ENCODE measurements around the gene BMP6.
"Not testable (repeated sequence)": the region's sequence is repeated elsewhere in the genome, so short reads cannot be mapped to it uniquely, and the experiment has no call there.

Gene BMP6

GRCh38 chr6:7787731-7788130 lies 61.8 kb downstream of the BMP6 start:
- no peak for DNase-seq (ENCODE audit: low read depth in 2 of 2)

DNA sequence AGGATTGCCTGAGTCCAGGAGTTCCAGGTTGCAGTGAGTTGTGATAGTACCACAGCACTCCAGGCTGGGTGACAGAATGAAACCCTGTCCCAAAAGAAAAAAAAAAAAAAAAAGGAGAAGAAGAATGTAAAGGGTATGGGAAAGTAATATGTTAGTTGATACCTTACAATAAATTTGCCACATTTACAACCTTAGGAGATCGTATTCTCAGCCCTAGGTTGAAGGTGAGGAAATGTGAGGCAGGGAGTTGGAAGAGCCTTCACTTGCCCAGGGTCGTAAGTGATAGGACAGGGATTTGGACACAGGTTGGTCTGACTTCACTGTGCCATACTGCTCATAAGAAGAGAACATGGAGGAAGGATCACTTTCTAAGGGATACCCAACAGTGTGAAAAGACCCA lies 68.6 kb downstream of the BMP6 start:
- no peak for DNase-seq (ENCODE audit: low read depth in 2 of 2)

DNA sequence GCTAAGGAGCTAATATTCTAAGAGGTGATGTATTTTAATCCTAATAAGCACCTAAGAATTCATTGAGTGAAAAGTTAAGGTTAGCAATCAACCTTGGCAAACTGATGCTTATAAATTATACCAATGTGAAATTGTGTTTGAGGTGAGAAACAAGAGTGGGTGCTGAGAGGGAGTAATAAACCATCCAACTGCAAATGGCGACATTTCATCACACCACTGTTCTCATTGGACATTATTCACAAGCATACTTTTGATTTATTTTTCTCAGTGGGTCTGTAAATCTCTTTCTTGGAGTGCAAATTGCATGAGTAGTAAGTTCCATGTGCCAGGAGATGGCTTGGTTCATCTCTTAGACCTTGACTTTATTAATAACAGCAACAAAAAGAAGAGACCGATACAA lies 71.5 kb downstream of the BMP6 start:
- no peak for DNase-seq (ENCODE audit: low read depth in 2 of 2)

GRCh38 chr6:7798751-7799150 lies 72.9 kb downstream of the BMP6 start:
- DNase-seq (ENCODE audit: low read depth in 2 of 2) = no peak

DNA sequence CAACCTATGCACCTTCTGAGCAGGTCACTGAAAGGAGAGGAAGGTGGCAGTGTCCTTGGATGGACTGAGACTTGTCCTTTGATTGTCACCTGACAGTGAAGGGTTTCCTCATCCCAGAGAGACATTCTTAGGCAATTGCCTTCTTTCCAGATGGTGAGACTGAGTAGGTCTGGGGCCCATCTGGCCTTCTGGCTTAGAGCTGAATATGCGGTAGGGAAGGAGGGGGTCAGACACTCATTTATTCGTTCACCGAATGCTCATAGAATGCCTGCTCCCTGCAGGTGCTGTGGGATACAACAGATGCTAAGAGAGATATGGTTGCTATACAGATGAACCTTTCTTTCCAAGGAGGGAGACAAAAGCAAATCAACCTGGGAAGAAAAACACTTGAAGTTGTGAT lies 76.8 kb downstream of the BMP6 start:
- DNase-seq (ENCODE audit: low read depth in 2 of 2) = no peak

DNA sequence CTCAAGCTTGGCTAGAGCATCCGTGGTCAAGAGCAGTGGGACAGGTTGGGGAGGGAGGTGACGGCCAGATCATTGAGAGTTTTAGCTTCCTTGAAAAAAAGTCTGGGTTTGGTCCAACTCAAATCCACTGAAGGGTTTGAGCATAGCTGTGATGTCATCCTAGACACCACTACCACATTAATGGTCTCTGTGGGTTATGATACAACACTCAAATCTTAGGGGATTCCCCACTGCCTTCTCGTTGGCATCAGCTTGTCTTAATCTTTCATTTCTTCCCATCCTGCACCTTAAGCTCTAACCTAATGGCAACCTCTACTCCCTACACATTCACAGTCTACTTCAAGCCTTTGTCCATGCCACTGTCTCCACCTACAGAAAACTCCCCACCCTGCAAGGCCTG lies 77.3 kb downstream of the BMP6 start:
- DNase-seq (ENCODE audit: low read depth in 2 of 2) = no peak

DNA sequence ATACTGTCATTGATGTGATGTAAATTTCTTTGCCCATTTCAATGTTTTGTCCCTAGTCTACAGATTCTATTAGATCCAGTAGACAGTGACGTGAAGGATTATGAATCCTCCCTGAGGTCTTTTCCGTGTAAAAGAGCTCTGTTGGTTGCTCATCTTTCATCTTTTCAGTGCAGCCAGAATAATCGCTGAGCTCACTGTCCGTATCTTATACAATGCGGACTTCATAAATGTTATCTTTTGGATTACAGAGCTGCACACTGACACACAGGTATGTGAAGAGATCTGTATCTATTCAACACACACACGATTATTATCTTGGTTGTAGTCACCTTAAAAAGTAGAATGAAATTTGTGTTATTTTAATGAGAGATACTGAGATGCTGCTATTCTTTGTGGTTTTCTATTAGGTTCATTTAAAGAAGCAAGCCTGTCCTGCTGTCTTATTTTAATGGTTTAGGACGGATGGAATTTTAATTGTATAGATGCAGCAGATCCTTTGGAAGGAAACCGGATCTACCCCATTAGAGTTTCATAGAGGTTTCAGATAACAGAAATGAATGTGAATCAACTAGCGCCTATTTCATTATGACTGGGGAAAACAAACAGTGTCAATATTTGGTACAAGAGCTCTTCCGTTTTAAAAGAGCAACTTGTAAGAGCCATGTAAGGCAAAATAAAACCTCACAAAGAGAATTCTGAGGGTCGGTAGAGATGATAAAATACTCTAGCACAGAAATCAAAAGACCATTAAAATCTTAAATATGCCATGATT lies 79.4 kb downstream of the BMP6 start:
- no peak for DNase-seq (ENCODE audit: low read depth in 2 of 2)

DNA sequence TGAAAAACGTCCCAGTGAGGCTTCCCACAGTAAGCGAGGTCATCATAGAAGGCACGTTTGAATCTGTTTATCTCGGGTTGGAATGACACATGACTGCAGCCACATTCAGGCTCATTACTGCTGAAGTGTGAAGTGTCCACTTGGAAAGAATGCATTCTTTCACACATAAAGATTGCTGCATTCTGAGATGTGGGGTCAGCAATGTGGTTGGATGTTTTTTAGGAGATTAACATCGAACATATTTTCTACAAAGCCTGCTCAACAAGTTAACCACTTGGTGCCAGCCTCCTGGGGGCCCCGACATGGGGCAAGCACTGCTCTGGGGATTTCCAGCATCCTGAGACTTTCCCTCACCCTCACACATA lies 79.9 kb downstream of the BMP6 start:
- DNase-seq (ENCODE audit: low read depth in 2 of 2) = no peak

DNA sequence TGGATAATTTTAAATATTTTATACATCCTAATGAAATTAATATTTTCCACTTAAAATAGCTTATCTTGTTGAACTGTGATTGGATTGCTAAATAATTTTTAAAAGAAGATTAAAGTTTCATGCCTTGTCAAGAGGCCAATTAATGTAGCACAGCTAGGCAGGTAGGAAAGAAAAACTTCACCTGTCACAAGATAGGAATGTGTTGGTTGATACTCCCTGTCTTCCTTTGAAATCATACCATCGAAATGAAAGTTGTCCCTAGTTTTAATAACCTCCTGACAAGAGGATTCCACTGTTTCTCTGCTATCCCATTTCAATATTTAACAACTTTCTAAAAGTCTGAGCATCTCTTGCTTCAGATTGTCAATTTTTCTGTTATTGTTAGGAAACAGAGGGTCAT lies 80.8 kb downstream of the BMP6 start:
- DNase-seq (ENCODE audit: low read depth in 2 of 2) = no peak

DNA sequence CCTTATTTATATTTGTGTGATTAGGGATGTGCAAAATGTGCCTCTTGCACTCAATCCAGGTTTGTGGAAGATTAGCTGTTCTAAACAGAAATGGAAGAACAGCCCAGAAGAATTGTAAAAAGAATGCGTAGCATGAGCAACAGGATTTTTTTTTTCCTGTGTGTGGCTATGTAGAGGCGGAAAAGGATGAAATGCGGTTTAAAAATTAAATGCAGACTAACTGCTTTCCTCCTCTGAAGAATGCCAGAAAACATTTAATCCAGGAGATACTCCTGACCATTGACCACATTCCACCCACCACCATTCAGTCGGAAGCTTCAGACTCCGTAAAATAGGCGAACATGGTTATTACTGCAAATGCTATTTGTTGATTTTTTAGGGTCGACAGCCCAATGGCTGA lies 83.4 kb downstream of the BMP6 start:
- DNase-seq (ENCODE audit: low read depth in 2 of 2) = no peak

DNA sequence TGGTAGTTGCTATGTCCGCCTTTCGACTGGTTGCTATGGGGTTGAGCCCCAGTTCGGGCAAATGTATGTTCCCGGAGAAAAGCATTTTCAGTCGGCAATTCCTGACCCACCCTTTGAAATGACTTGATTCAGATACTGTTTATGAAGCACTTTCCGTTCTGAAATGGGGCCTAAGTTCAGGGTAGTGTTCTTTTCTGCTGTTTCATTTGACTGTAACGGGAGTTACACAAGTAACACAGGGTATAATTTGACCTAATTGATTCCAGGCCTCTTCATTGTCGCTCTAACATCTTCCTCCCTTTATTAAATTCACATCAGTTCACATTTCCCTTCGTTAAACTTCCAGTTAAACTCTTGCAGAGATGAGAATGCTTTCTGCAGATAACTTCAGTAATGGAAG lies 85.5 kb downstream of the BMP6 start:
- no peak for DNase-seq (ENCODE audit: low read depth in 2 of 2)

DNA sequence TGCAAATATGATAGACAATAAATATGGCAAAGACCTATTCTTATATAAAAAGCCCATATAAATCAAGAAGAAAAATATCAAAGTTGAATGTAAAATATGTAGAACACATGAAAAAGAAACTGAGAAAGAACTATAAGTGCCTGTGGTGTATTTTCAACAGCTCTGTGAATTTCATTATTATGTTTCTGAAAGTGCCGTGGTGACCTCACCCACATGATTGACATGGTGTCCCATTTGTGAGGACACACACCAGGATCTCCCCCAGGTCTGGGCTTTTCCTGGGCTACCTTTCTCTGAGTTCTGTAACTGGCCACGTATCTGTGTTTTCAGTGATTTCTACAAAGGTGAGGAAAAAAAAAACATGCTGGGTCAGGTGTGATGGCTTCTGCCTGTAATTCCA lies 86.7 kb downstream of the BMP6 start:
- no peak for DNase-seq (ENCODE audit: low read depth in 2 of 2)

- DNase-seq (ENCODE audit: low read depth in 2 of 2) = no peak
These were observed 87.3 kb downstream of the BMP6 start for GRCh38 chr6:7813193-7813592.

DNA sequence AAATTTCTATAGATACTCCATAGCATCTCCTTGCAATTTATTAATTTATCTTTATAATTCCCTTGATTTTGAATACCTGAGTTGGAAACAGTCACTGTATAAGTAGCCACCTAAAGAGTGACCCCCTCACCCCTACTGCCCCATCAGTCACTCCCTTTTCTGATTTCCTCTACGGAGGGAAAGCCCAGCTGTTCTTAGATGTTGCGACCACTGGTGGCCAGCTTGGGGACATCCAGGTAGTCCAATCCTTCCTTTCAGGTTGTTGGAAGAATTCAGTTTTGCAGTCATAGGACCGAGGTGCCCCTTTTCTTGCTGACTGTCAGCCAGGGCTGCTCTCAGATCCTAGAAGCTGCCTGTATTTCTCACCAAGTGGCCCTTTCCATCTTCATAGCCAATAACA lies 87.8 kb downstream of the BMP6 start:
- no peak for DNase-seq (ENCODE audit: low read depth in 2 of 2)

- no peak for DNase-seq (ENCODE audit: low read depth in 2 of 2)
These were observed 89.8 kb downstream of the BMP6 start for GRCh38 chr6:7815716-7816115.

- not testable (repeated sequence) for DNase-seq (ENCODE audit: low read depth in 2 of 2)
These were observed 91.3 kb downstream of the BMP6 start for GRCh38 chr6:7817184-7817583.

DNA sequence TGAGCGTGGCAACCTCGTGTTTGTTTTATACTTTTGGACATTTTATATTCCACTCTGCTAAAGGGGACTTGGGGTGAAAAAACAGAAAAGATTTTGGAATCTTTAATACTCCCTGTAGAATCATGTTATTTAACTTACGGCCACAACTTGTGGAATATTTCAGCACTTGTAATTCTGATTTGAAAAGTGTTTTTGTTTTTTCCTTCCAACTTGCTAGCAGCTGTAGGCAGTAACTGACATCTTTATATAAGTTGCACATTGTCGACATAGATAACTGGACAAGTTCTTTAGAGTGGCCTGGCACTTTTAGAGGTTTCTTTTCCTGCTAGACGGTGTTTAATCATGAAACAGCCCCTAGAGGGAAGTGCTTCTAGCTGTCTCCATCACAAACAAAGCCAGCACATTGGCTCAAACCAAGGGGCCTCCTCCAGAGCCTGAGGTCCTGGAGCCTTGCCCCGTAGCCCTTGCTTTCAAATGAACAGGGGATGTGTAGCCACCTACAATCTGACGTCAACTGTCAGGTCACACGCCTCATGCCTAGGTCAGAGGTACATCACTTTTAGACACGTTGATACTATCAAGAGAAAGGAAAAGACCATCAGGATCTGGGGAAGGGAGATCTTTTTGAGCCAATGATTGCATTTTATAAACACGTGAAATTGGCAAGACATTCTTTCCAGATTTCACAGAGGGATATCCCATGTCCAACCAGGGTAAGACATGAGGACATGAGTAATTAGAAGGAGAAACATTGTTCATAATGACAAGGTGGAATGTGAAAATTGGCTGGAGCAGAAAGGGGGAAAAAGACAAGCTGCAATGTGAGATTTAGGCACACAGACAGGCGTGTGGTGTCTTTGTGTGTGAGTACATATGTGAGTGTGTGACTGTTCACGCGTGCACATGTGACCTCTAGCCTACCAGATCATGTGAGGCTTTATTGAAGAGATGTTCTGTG lies 92.6 kb downstream of the BMP6 start:
- no peak for DNase-seq (ENCODE audit: low read depth in 2 of 2)

DNA sequence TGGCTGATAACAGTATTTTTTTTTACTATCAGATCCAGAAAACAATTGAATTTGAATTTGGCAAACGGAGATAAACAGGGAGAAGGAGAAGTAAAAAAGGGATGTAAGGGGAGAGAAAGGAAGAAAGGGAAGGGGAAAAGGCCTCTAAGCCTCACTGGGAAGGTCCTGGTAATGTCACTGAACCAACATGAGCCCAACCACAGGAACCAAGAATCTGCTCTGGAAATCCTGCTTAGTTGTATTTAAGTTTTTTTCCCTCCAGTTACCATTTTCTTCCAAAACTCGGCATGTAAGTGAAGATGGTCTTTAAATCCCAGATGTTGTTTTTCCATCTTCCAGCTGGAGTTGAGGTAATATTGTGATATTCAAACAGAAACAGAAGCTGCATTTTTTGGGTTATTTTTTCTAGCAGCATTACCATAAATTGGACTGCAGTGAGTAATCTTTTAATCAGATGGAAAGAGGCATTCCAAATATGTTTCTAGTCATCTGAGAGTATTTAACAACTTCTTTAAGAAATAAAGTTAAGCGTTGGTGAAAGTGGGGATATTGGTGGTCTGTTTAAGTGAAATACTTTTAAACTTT lies 93.6 kb downstream of the BMP6 start:
- peak; percentile 51 to 59 for DNase-seq (ENCODE audit: low read depth in 2 of 2)

DNA sequence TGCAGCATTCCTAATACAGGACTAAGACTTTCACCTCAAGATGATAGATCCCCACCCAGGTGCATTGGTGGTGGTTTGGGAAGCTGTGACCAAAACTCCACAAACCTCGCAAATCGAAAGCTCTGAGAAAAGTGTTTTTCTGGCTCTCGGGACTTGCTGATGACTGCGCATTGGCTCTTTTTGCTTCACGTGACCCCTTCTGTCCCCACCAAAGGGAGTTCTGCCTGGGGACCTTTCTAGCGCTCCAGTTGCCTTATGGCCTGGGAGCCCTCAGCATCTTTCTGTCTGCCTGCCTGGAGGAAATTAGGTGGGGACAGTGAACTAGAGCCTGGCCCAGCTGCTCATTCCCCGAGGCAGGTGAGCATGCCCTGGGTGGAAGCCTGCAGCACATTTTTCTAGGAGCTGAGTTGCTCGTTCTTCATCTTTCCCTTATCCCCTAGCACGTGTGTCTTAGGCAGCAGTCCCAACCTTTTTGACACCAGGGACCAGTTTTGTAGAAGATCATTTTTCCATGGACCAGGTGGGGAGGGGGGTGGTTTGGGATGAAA lies 94.5 kb downstream of the BMP6 start:
- DNase-seq (ENCODE audit: low read depth in 2 of 2) = no peak

GRCh38 chr6:7821426-7821825 lies 95.5 kb downstream of the BMP6 start:
- DNase-seq (ENCODE audit: low read depth in 2 of 2) = no peak

DNA sequence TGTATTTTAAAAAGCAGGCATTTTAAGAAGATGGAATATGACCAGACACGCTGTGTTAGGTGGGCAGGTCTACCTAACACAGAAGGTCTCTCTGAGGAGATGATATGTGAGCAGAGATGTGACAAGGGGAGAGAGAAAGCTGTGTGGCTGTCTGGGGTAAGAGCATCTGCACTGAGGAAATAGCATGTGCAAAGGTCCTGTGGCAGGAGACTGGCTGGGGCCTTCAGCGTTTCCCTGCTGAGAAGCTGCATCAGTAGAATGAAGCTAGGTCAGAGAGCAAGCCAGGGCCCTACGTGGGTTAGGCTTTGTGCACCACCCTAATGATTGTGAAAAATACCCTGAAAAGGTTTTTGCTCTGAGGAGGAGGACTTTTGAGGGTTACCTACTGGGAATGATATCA lies 97.7 kb downstream of the BMP6 start:
- no peak for DNase-seq (ENCODE audit: low read depth in 2 of 2)

DNA sequence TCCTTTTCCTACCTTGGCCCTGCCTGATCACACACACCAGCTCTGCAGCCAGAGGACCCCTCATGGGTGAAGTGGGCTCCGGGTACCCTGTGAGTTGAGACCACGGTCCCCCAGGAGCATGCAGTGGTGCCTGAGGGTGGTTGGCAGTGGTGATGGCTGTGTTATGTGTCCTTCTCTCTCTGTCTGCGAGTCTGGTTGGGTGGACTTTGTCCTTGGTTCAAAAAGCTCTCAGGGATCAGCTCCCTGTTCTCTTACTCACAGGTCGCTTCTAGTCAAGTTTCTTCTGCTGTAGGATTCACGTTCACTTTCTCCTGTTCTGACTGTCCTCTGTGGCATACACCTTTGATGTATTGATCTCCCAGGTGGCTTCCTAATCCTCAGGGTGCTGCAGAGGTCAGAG lies 100.1 kb downstream of the BMP6 start:
- DNase-seq (ENCODE audit: low read depth in 2 of 2) = no peak

- DNase-seq (ENCODE audit: low read depth in 2 of 2) = no peak
These were observed 101.2 kb downstream of the BMP6 start for GRCh38 chr6:7827142-7827541.
